Lung (tissue), 12 donors: Measurements from ENCODE around the gene PTPMT1. TPM values are rescaled to one million over a fixed set of nuclear protein-coding genes. Genes with fewer than 3 reads are reported as not detected.

ENCODE experiments used
- ATAC-seq: fragments of 200-7000 bp; cut with Tn5 transposase; one replicate; pipeline ENCODE4 v1.9.1; 2020; ENCODE audit warnings: moderate number of reproducible peaks; ENCODE audit not compliant: insufficient read depth, low FRiP score
- DNase-seq, 3 donors: peaks; one replicate each; pipeline ENCODE4 v3.0.0-alpha.2; 2013 to 2017
- H3K27ac ChIP-seq, 2 donors: one replicate each; pipeline ENCODE4 v1.5.1; 2013; ENCODE audit warnings: mild to moderate bottlenecking in 2 of 2, moderate library complexity in 2 of 2, control low read depth in 1 of 2, inconsistent platforms in 1 of 2, low read depth in 1 of 2, low read length in 1 of 2
- H3K27me3 ChIP-seq, 3 donors: one replicate each; pipeline ENCODE4 v1.5.1; 2013; ENCODE audit warnings: low read length in 2 of 3; ENCODE audit not compliant: control insufficient read depth in 3 of 3, insufficient read depth in 3 of 3
- H3K36me3 ChIP-seq, 4 donors: one replicate each; pipeline ENCODE4 v1.5.1; 2013; ENCODE audit warnings: low read length in 4 of 4, mild to moderate bottlenecking in 1 of 4, moderate library complexity in 1 of 4; ENCODE audit not compliant: control insufficient read depth in 4 of 4, insufficient read depth in 4 of 4
- H3K4me1 ChIP-seq, 5 donors: one replicate each; pipeline ENCODE4 v1.5.1; 2013; ENCODE audit warnings: low read length in 5 of 5, mild to moderate bottlenecking in 2 of 5, moderate library complexity in 1 of 5; ENCODE audit not compliant: control insufficient read depth in 5 of 5, insufficient read depth in 5 of 5
- H3K4me3 ChIP-seq: one replicate; pipeline ENCODE4 v1.5.1; 2013; ENCODE audit warnings: mild to moderate bottlenecking, control low read depth, moderate library complexity
- H3K9ac ChIP-seq, 2 donors: one replicate each; pipeline ENCODE4 v1.5.1; 2013; ENCODE audit warnings: low read length in 2 of 2, control low read depth in 1 of 2; ENCODE audit not compliant: insufficient read depth in 1 of 2
- H3K9me3 ChIP-seq, 4 donors: one replicate each; pipeline ENCODE4 v1.5.1; 2013; ENCODE audit warnings: low read length in 3 of 4, mild to moderate bottlenecking in 1 of 4, moderate library complexity in 1 of 4; ENCODE audit not compliant: control insufficient read depth in 4 of 4, insufficient read depth in 3 of 4
- CTCF ChIP-seq: IDR thresholded peaks from 2 replicates; pipeline ENCODE4 v1.5.1; 2012; ENCODE audit warnings: mild to moderate bottlenecking; ENCODE audit errors: control extremely low read depth, extremely low read depth
- WGBS, 2 donors: extraction: QIAGEN DNeasy Blood & Tissue Kit; methylation state at CpG; one replicate each; pipeline ENCODE4 v1.1.7; 2013; 5-methylcytosine and 5-hydroxymethylcytosine counted together
- polyA plus RNA-seq, 2 donors: library from polyadenylated mRNA; stranded (reverse); fragments of 200-250 nt; gene quantifications; one replicate each; pipeline ENCODE4 v1.2.1, GENCODE V29; 2013
- total RNA-seq, 2 donors: library from RNA; depleted of rRNA in 1 of 2; stranded (reverse); fragments of >200 nt in 1 of 2; gene quantifications; one replicate each; pipeline ENCODE4 v1.2.1, GENCODE V29; 2014 to 2021
- donor health status: control.
- donor health status: control.
- donor health status: Bipolar disorder and iron deficiency.
- donor health status: healthy.
- donor health status: DM: yes; HTN: yes; CAD: no.

The PTPMT1 gene
- total and polyA plus RNA-seq, 4 donors: 45.1 to 91.6 (median 68.5) TPM

GRCh38 chr11:47591764-47592163 lies 26.4 kb downstream of the PTPMT1 start:
- no peak for TF ChIP-seq CTCF
- no peak for ATAC-seq
- Histone ChIP-seq H3K27ac (no peak overlapping the region), H3K9me3 (peaks cover 0 to 4% (median 0%) of the 10 kb centered on the region in 4 donors), H3K4me3 (no peak overlapping the region), H3K9ac (no peak overlapping the region), H3K4me1 (peaks cover 0 to 28% (median 5%) of the 10 kb centered on the region in 5 donors), H3K27me3 (peaks cover 0 to 23% (median 12%) of the 10 kb centered on the region in 3 donors), H3K36me3 (peaks cover 0 to 3% (median 0%) of the 10 kb centered on the region in 4 donors)
- WGBS, 2 donors: 15 to 37% methylated on average over 7 of the region's 7 CpGs
- no peak for DNase-seq

GRCh38 chr11:47592251-47592650 lies 26.9 kb downstream of the PTPMT1 start:
- Histone ChIP-seq H3K9me3 (peaks cover 0 to 4% (median 0%) of the 10 kb centered on the region in 4 donors), H3K27me3 (peaks cover 0 to 23% (median 12%) of the 10 kb centered on the region in 3 donors), H3K4me3 (no peak overlapping the region), H3K4me1 (peaks cover 0 to 24% (median 5%) of the 10 kb centered on the region in 5 donors), H3K36me3 (peaks cover 0 to 3% (median 0%) of the 10 kb centered on the region in 4 donors), H3K27ac (no peak overlapping the region), H3K9ac (no peak overlapping the region)
- no peak for DNase-seq
- 34 to 64% methylated on average over 4 of the region's 4 CpGs for WGBS, 2 donors
- no peak for ATAC-seq
- TF ChIP-seq CTCF: no peak

GRCh38 chr11:47592970-47593369 lies 27.6 kb downstream of the PTPMT1 start:
- Histone ChIP-seq H3K4me3 (no peak overlapping the region), H3K9me3 (peaks cover 0 to 4% (median 0%) of the 10 kb centered on the region in 4 donors), H3K27me3 (peaks cover 0 to 23% (median 12%) of the 10 kb centered on the region in 3 donors), H3K27ac (no peak overlapping the region), H3K36me3 (peaks cover 0 to 3% (median 0%) of the 10 kb centered on the region in 4 donors), H3K9ac (no peak overlapping the region), H3K4me1 (peaks cover 0 to 24% (median 5%) of the 10 kb centered on the region in 5 donors)
- DNase-seq: no peak
- WGBS, 2 donors: 54 to 69% methylated on average over 2 of the region's 2 CpGs
- no peak for TF ChIP-seq CTCF
- no peak for ATAC-seq

GRCh38 chr11:47593492-47593933 lies 28.1 kb downstream of the PTPMT1 start:
- WGBS, 2 donors: 2 to 11% methylated on average over 6 of the region's 6 CpGs
- DNase-seq: no peak

More at GRCh38 chr11:47593492-47593933, 28.1 kb downstream of the PTPMT1 start:
- no peak for ATAC-seq
- Histone ChIP-seq H3K27me3 (peaks cover 0 to 23% (median 12%) of the 10 kb centered on the region in 3 donors), H3K4me3 (no peak overlapping the region), H3K9ac (no peak overlapping the region), H3K27ac (no peak overlapping the region), H3K9me3 (peaks cover 0 to 4% (median 0%) of the 10 kb centered on the region in 4 donors), H3K4me1 (peaks cover 0 to 24% (median 5%) of the 10 kb centered on the region in 5 donors), H3K36me3 (peaks cover 0 to 2% (median 0%) of the 10 kb centered on the region in 4 donors)
- TF ChIP-seq CTCF: no peak
